Endothelial cell of umbilical vein (primary cell): ENCODE results near the gene TTN. TPM values are rescaled to one million over a fixed set of nuclear protein-coding genes. Genes with fewer than 3 reads are reported as not detected.

Source experiments
- BruUV-seq: library from RNA; stranded (reverse); fragments of 400-500 nt; replicated peaks from 2 replicates; lab custom pipeline; 2021; lab: Mats Ljungman, UMichigan
- CTCF ChIA-PET: fragments of 300-600, 350-600 bp; sonication (Branson Sonifier 250); formaldehyde crosslinking; loops from one replicate; lab custom pipeline; 2021; ENCODE audit warnings: antibody characterized with exemption, inconsistent platforms; lab: Charles Lee
- POLR2A ChIA-PET: fragments of 300-600, 350-600 bp; sonication (Branson Sonifier 250); formaldehyde crosslinking; loops from one replicate; lab custom pipeline; 2021; ENCODE audit warnings: antibody characterized with exemption, inconsistent platforms; lab: Charles Lee
- DNase-seq: peaks from one replicate; pipeline ENCODE4 v3.0.0-alpha.2; 2011; ENCODE audit warnings: low read depth, low spot score
- FAIRE-seq: peaks from 2 replicates; lab custom pipeline; 2011; peaks lifted over from hg19 to GRCh38; lab: Jason Lieb, UNC
- H2AFZ ChIP-seq: 2 replicates; pipeline ENCODE4 v1.6.0; 2012; ENCODE audit warnings: low read depth, low read length, control low read depth, inconsistent platforms
- H3K27ac ChIP-seq: 2 replicates; pipeline ENCODE4 v1.5.1; 2011; ENCODE audit warnings: low read depth, mild to moderate bottlenecking, control low read depth, low read length, moderate library complexity; ENCODE audit not compliant: insufficient read depth
- H3K27me3 ChIP-seq, 2 experiments: 2 replicates each; pipeline versions ENCODE4 v1.6.0 to v1.6.1; 2011; ENCODE audit warnings: low read length in 2 of 2, mixed read lengths in 1 of 2; ENCODE audit not compliant: control insufficient read depth in 2 of 2, insufficient read depth in 2 of 2
- H3K36me3 ChIP-seq, 2 experiments: 2 replicates in 1 of 2; 3 replicates in 1 of 2; pipeline ENCODE4 v1.5.1; 2011; ENCODE audit warnings: low read length in 2 of 2, mild to moderate bottlenecking in 1 of 2, moderate library complexity in 1 of 2; ENCODE audit not compliant: control insufficient read depth in 2 of 2, insufficient read depth in 2 of 2; ENCODE audit errors: extremely low read depth in 1 of 2
- H3K4me1 ChIP-seq: 3 replicates; pipeline ENCODE4 v1.5.1; 2011; ENCODE audit warnings: mild to moderate bottlenecking, low read length; ENCODE audit not compliant: control insufficient read depth, insufficient read depth; ENCODE audit errors: extremely low read depth
- H3K4me2 ChIP-seq: 2 replicates; pipeline ENCODE4 v1.6.1; 2011; ENCODE audit warnings: low read length, control low read depth, mixed read lengths; ENCODE audit not compliant: insufficient read depth
- H3K4me3 ChIP-seq, 3 experiments: fragments of 200-600 bp in 1 of 3; sonication (generic), shearing (Covaris generic) in 1 of 3; replicated peaks in 1 of 3; 2 replicates each; pipeline ENCODE4 v1.5.1; 2011 to 2016; ENCODE audit warnings: control low read depth in 3 of 3, low read length in 3 of 3, mild to moderate bottlenecking in 2 of 3, inconsistent platforms in 1 of 3, low read depth in 1 of 3, moderate library complexity in 1 of 3; ENCODE audit not compliant: insufficient read depth in 1 of 3
- H3K79me2 ChIP-seq: 2 replicates; pipeline ENCODE4 v1.6.0; 2012; ENCODE audit warnings: low read length, inconsistent platforms; ENCODE audit not compliant: control insufficient read depth, insufficient read depth
- H3K9ac ChIP-seq: replicated peaks from 2 replicates; pipeline ENCODE3; 2011; ENCODE audit warnings: low read length, control low read depth; ENCODE audit not compliant: insufficient read depth; ENCODE audit errors: extremely low read depth
- H3K9me1 ChIP-seq: replicated peaks from 3 replicates; pipeline ENCODE4 v1.6.0; 2011; ENCODE audit warnings: mild to moderate bottlenecking, low read length; ENCODE audit not compliant: control insufficient read depth, insufficient read depth; ENCODE audit errors: extremely low read depth
- H3K9me3 ChIP-seq: replicated peaks from 2 replicates; pipeline ENCODE4 v1.5.1; 2012; ENCODE audit warnings: low read length, inconsistent platforms; ENCODE audit not compliant: control insufficient read depth, insufficient read depth
- H4K20me1 ChIP-seq: replicated peaks from 2 replicates; pipeline ENCODE3; 2011; ENCODE audit warnings: mild to moderate bottlenecking, low read length; ENCODE audit not compliant: control insufficient read depth, insufficient read depth; ENCODE audit errors: extremely low read depth
- CTCF ChIP-seq, 2 donors: IDR thresholded peaks; 1 replicate in 1 of 2; 2 replicates in 1 of 2; pipeline ENCODE4 v1.5.1; 2011; ENCODE audit warnings: low read length in 2 of 2, mild to moderate bottlenecking in 2 of 2, moderate library complexity in 2 of 2, control low read depth in 1 of 2, inconsistent platforms in 1 of 2, low read depth in 1 of 2; ENCODE audit not compliant: insufficient read depth in 1 of 2; ENCODE audit errors: extremely low read depth in 1 of 2
- EZH2 ChIP-seq: IDR thresholded peaks from 2 replicates; pipeline ENCODE4 v1.6.1; 2012; ENCODE audit warnings: borderline replicate concordance, low read depth, mild to moderate bottlenecking, moderate library complexity, low read length, inconsistent platforms; ENCODE audit not compliant: severe bottlenecking
- FOS ChIP-seq: IDR thresholded peaks from 2 replicates; pipeline ENCODE4 v1.6.1; 2011; ENCODE audit warnings: mild to moderate bottlenecking, low read length, moderate library complexity, borderline replicate concordance; ENCODE audit not compliant: insufficient read depth
- GATA2 ChIP-seq: IDR thresholded peaks from 2 replicates; pipeline ENCODE4 v1.7.0; 2011; ENCODE audit warnings: low read depth, mild to moderate bottlenecking, moderate library complexity, mixed read lengths, low read length; ENCODE audit not compliant: insufficient read length, insufficient read depth
- JUN ChIP-seq: IDR thresholded peaks from 2 replicates; pipeline ENCODE4 v1.6.1; 2011; ENCODE audit warnings: borderline replicate concordance, low read depth; ENCODE audit not compliant: insufficient read length, insufficient read depth
- MAX ChIP-seq: IDR thresholded peaks from 2 replicates; pipeline ENCODE4 v1.6.1; 2011; ENCODE audit not compliant: insufficient read depth, insufficient read length
- MYC ChIP-seq: IDR thresholded peaks from one replicate; pipeline ENCODE4 v1.6.1; 2011; ENCODE audit warnings: mild to moderate bottlenecking, low read depth, low read length
- POLR2A ChIP-seq: IDR thresholded peaks from 2 replicates; pipeline ENCODE4 v1.6.1; 2012; ENCODE audit warnings: low read depth, mild to moderate bottlenecking, control low read depth, low read length
- POLR2AphosphoS5 ChIP-seq: IDR thresholded peaks from 2 replicates; pipeline ENCODE4 v1.6.1; 2012; ENCODE audit warnings: low read depth, mild to moderate bottlenecking, control low read depth, low read length, moderate library complexity; ENCODE audit not compliant: insufficient read depth
- dilution Hi-C: fragments of 300-500 bp; cut with MboI; formaldehyde crosslinking; loops from one replicate; pipeline ENCODE4 v1.15.0; 2019; ENCODE audit warnings: low sequenced_read_pairs; ENCODE audit not compliant: extremely low pct_ligation_motif_present
- intact Hi-C: fragments of 100-400 bp; cut with micrococcal nuclease; formaldehyde crosslinking; loops from one replicate; pipeline ENCODE4 v1.10.0; 2022
- polyA plus RNA-seq, 4 experiments: library from polyadenylated mRNA; depleted of rRNA in 3 of 4; stranded (reverse) in 3 of 4; unstranded in 1 of 4; fragments of >200 nt; gene quantifications; 2 replicates each; pipeline versions ENCODE4 v1.2.1 to v1.2.3, GENCODE V29; 2011 to 2012; ENCODE audit warnings: missing spikeins in 1 of 4
- total RNA-seq: library from RNA; stranded (reverse); gene quantifications from 2 replicates; pipeline ENCODE4 v1.2.3, GENCODE V29; 2021

Gene TTN
- total and polyA plus RNA-seq, 2 donors (not counting 3 experiments of a cell fraction or from before 2014, with no cell fraction given) = 0.11 to 0.49 TPM

DNA sequence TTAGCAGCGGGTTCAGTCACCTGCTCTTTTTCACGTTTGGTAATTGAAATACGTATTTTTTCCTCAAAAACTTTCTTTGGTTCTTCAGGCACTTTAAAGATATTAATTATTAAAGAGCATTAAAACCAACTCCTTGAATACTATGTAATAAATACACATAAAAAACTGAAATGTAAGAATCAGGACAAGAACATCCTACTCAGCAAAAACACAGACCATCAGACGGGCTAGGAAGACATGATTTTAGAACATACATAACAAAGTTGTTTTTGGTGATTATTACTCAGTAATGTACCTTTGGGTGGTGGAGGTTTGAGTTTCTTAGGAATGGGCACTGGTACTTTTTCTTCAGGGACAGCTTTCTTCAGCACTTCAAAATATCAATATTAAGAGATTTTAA, 126.1 kb downstream of the TTN start:
- no peak overlapping the region for H3K4me3 ChIP-seq
- H4K20me1 ChIP-seq = no peaks in the 10 kb centered on the region
- no peak overlapping the region for H2AFZ ChIP-seq
- no peak overlapping the region for H3K9ac ChIP-seq
- H3K9me3 ChIP-seq = no peaks in the 10 kb centered on the region
- CTCF ChIA-PET = interaction anchor here (1.6 kb wide), 1 partner anchor 20 kb away, joined by 6 read pairs; no protein-coding TSS in a partner anchor
- H3K4me1 ChIP-seq = no peaks in the 10 kb centered on the region
- dilution Hi-C loops = no loop called here
- TF ChIP-seq GATA2 (no peak), JUN (no peak), POLR2A (no peak), MYC (no peak), CTCF (IDR thresholded peaks at IDR 0.05; ENCODE audit: extremely low read depth in 1 of 2, insufficient read depth in 1 of 2, low read depth in 1 of 2, low read length in 2 of 2) (no peak), EZH2 (no peak), FOS (no peak), POLR2AphosphoS5 (no peak), MAX (no peak)
- no peak overlapping the region for H3K27ac ChIP-seq
- no peaks in the 10 kb centered on the region for H3K36me3 ChIP-seq
- intact Hi-C loops = no loop called here
- no TSS peak for BruUV-seq
- POLR2A ChIA-PET = no interaction called here
- FAIRE-seq (no peak), DNase-seq (no peak)
- H3K4me2 ChIP-seq = no peak overlapping the region
- no peaks in the 10 kb centered on the region for H3K9me1 ChIP-seq
- H3K79me2 ChIP-seq = no peaks in the 10 kb centered on the region
- no peaks in the 10 kb centered on the region for H3K27me3 ChIP-seq
